HG02870 (cell line): ENCODE measurements around the gene PGM2.

Experiments
- ATAC-seq: cut with Tn5 transposase; IDR thresholded peaks from one replicate; pipeline ENCODE4 v1.9.1; 2021; ENCODE audit warnings: mild to moderate bottlenecking, moderate library complexity; ENCODE audit not compliant: unreplicated experiment

Gene PGM2

GRCh38 chr4:37860266-37860665 is 33.8 kb downstream of the PGM2 start:
- no peak for ATAC-seq

- ATAC-seq = no peak
Observed at GRCh38 chr4:37862961-37863360, 36.5 kb downstream of the PGM2 start.

GRCh38 chr4:37864786-37865185 is 38.3 kb downstream of the PGM2 start:
- ATAC-seq = no peak

GRCh38 chr4:37865450-37865849 is 39.0 kb downstream of the PGM2 start:
- ATAC-seq = no peak

- ATAC-seq = no peak
Observed at GRCh38 chr4:37867102-37867501, 40.6 kb downstream of the PGM2 start.

- ATAC-seq = no peak
Observed at GRCh38 chr4:37868238-37868637, 41.8 kb downstream of the PGM2 start.

- ATAC-seq = no peak
Observed at GRCh38 chr4:37872310-37872988, 46.0 kb downstream of the PGM2 start.

- no peak for ATAC-seq
Observed at GRCh38 chr4:37873386-37873785, 46.9 kb downstream of the PGM2 start.

- ATAC-seq = no peak
Observed at GRCh38 chr4:37876156-37876555, 49.7 kb downstream of the PGM2 start.

- ATAC-seq = no peak
Observed at GRCh38 chr4:37879365-37879764, 52.9 kb downstream of the PGM2 start.

GRCh38 chr4:37881811-37882210 is 55.3 kb downstream of the PGM2 start:
- no peak for ATAC-seq

- no peak for ATAC-seq
Observed at GRCh38 chr4:37882665-37883296, 56.3 kb downstream of the PGM2 start.

- no peak for ATAC-seq
Observed at GRCh38 chr4:37884855-37885487, 58.5 kb downstream of the PGM2 start.

- ATAC-seq = no peak
Observed at GRCh38 chr4:37885496-37885895, 59.0 kb downstream of the PGM2 start.

GRCh38 chr4:37889849-37890800 is 63.6 kb downstream of the PGM2 start:
- ATAC-seq = no peak

- ATAC-seq = peak; percentile 21
Observed at GRCh38 chr4:37890801-37891259, 64.3 kb downstream of the PGM2 start, which contains the start of gene TBC1D1. Gene TBC1D1 (plus strand): TSS chr4:37891084. CDS start chr4:37902096, 11,012 bp downstream.

GRCh38 chr4:37891260-37892159 is 65.0 kb downstream of the PGM2 start:
- ATAC-seq = peak; percentile 59

GRCh38 chr4:37892641-37893040 is 66.2 kb downstream of the PGM2 start:
- ATAC-seq = peak; percentile 58

- ATAC-seq = no peak
Observed at GRCh38 chr4:37893164-37893563, 66.7 kb downstream of the PGM2 start.

- no peak for ATAC-seq
Observed at GRCh38 chr4:37895271-37895670, 68.8 kb downstream of the PGM2 start.
